Ishikawa (cell line): ENCODE data around the gene STX17.

Source experiments
- CEBPB ChIP-seq: IDR thresholded peaks from 2 replicates; pipeline ENCODE4 v1.6.1; 2012
- CREB1 ChIP-seq: IDR thresholded peaks from 2 replicates; pipeline ENCODE4 v1.6.1; 2012; ENCODE audit warnings: low read depth
- EGR1 ChIP-seq: IDR thresholded peaks from 2 replicates; pipeline ENCODE4 v1.6.1; 2012
- EP300 ChIP-seq: IDR thresholded peaks from 2 replicates; pipeline ENCODE4 v1.6.1; 2012; ENCODE audit warnings: borderline replicate concordance
- FOXM1 ChIP-seq: IDR thresholded peaks from 2 replicates; pipeline ENCODE4 v1.6.1; 2012; ENCODE audit warnings: low read depth, borderline replicate concordance
- NFIC ChIP-seq: IDR thresholded peaks from 2 replicates; pipeline ENCODE4 v1.6.1; 2012
- RAD21 ChIP-seq: IDR thresholded peaks from 2 replicates; pipeline ENCODE4 v1.6.1; 2012; ENCODE audit warnings: low read depth
- TAF1 ChIP-seq: IDR thresholded peaks from 2 replicates; pipeline ENCODE4 v1.6.1; 2012; ENCODE audit warnings: low read depth, mild to moderate bottlenecking
- TCF12 ChIP-seq: IDR thresholded peaks from 2 replicates; pipeline ENCODE4 v1.6.1; 2012; ENCODE audit warnings: low read depth
- TEAD4 ChIP-seq: IDR thresholded peaks from 2 replicates; pipeline ENCODE4 v1.6.1; 2012
- YY1 ChIP-seq: IDR thresholded peaks from 2 replicates; pipeline ENCODE4 v1.6.1; 2012; ENCODE audit warnings: low read depth
- ZBTB7A ChIP-seq: IDR thresholded peaks from 2 replicates; pipeline ENCODE4 v1.6.1; 2012; ENCODE audit warnings: low read depth
- TF ChIP-seq, protein P1 (sequence below): IDR thresholded peaks from 2 replicates; pipeline ENCODE4 v1.6.1; 2012
- TF ChIP-seq, protein P2 (sequence below): IDR thresholded peaks from 2 replicates; pipeline ENCODE4 v1.6.1; 2012
- TF ChIP-seq, protein P3 (sequence below): IDR thresholded peaks from 2 replicates; pipeline ENCODE4 v1.6.1; 2012; ENCODE audit warnings: low read depth, mild to moderate bottlenecking

Gene STX17

DNA sequence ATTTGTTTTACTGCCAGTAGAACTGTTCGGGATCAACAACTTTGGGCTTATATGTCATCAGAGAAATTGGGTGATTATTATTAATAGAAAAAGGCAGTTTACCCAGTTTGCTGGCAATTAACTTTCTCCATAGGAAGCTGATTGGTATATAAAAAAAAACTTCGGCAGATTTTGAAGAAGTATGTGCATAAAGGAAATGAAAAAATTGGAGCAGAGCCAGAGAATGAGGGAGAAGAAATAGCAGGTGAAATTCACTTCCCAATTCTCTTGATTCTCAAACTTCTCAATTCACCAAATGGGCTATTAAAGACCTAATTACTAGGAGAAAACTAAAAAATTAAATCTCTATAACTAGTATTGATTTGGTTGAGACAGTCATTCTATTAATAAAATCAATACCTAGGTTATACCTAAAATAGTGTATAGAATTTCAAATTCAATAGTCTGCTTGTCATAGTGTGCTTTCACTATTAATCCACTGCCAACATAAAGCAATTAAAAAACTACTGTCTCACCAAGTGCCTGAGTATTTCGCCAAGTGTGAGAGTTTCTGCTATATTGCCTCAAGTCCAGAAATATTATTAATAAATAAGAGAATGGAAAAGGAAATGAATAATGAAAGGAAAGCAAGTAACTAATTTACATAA is 47.5 kb downstream of the STX17 start:
- no peak for TF ChIP-seq NFIC
- TF ChIP-seq CEBPB: no peak
- TF ChIP-seq RAD21: no peak
- no peak for TF ChIP-seq EP300
- no peak for TF ChIP-seq CREB1
- no peak for TF ChIP-seq FOXM1
- no peak for TF ChIP-seq YY1
- TF ChIP-seq, protein P1, sequence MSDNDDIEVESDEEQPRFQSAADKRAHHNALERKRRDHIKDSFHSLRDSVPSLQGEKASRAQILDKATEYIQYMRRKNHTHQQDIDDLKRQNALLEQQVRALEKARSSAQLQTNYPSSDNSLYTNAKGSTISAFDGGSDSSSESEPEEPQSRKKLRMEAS: no peak
- no peak for TF ChIP-seq TAF1
- TF ChIP-seq ZBTB7A: no peak
- TF ChIP-seq, protein P2, sequence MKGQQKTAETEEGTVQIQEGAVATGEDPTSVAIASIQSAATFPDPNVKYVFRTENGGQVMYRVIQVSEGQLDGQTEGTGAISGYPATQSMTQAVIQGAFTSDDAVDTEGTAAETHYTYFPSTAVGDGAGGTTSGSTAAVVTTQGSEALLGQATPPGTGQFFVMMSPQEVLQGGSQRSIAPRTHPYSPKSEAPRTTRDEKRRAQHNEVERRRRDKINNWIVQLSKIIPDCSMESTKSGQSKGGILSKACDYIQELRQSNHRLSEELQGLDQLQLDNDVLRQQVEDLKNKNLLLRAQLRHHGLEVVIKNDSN: no peak
- no peak for TF ChIP-seq EGR1
- no peak for TF ChIP-seq TCF12
- TF ChIP-seq, protein P3, sequence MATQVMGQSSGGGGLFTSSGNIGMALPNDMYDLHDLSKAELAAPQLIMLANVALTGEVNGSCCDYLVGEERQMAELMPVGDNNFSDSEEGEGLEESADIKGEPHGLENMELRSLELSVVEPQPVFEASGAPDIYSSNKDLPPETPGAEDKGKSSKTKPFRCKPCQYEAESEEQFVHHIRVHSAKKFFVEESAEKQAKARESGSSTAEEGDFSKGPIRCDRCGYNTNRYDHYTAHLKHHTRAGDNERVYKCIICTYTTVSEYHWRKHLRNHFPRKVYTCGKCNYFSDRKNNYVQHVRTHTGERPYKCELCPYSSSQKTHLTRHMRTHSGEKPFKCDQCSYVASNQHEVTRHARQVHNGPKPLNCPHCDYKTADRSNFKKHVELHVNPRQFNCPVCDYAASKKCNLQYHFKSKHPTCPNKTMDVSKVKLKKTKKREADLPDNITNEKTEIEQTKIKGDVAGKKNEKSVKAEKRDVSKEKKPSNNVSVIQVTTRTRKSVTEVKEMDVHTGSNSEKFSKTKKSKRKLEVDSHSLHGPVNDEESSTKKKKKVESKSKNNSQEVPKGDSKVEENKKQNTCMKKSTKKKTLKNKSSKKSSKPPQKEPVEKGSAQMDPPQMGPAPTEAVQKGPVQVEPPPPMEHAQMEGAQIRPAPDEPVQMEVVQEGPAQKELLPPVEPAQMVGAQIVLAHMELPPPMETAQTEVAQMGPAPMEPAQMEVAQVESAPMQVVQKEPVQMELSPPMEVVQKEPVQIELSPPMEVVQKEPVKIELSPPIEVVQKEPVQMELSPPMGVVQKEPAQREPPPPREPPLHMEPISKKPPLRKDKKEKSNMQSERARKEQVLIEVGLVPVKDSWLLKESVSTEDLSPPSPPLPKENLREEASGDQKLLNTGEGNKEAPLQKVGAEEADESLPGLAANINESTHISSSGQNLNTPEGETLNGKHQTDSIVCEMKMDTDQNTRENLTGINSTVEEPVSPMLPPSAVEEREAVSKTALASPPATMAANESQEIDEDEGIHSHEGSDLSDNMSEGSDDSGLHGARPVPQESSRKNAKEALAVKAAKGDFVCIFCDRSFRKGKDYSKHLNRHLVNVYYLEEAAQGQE: no peak
- no peak for TF ChIP-seq TEAD4

DNA sequence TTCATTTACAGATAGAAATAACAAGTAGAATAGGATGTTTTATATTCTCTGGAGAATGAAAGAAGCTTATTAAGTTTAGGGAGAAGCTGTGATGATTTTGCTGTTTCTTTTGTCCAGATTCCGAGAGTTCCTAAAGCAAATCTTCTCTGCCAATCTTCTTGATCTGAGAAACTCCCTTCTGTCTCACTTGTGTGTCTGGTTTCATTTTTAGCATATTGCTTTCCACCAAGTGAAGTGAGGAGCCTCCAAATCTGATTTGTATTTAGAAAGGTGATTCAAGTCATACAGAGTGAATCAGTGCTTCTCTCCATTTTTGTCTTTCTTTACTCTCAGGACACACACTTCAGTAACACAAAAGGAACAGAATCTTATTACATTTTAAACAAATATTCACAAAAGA is 48.4 kb downstream of the STX17 start:
- TF ChIP-seq TEAD4: no peak

DNA sequence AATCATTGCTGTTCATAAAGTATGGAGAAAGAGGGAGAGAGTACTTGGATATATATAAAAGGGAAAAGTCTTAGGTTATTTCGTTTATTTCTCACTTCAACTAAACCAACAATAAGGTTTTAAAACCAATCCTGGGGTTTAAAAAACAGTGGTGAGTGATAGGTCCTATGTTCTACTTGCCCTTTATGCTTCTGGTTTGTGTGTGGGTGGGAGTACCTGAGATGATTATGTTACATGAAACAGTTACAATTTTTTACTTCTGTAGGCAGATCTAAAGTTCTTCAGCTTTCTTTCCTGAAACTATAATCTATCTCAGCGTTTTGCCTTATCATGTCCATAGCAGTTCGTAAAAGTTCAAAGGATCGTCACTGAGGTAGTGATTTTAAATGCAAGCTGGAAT is 49.2 kb downstream of the STX17 start:
- TF ChIP-seq NFIC: no peak
- no peak for TF ChIP-seq CREB1
- no peak for TF ChIP-seq RAD21
- TF ChIP-seq, protein P1: no peak
- no peak for TF ChIP-seq YY1
- no peak for TF ChIP-seq TAF1
- TF ChIP-seq TCF12: no peak
- no peak for TF ChIP-seq ZBTB7A
- TF ChIP-seq EP300: no peak
- TF ChIP-seq, protein P2: no peak
- TF ChIP-seq TEAD4: no peak
- no peak for TF ChIP-seq FOXM1

DNA sequence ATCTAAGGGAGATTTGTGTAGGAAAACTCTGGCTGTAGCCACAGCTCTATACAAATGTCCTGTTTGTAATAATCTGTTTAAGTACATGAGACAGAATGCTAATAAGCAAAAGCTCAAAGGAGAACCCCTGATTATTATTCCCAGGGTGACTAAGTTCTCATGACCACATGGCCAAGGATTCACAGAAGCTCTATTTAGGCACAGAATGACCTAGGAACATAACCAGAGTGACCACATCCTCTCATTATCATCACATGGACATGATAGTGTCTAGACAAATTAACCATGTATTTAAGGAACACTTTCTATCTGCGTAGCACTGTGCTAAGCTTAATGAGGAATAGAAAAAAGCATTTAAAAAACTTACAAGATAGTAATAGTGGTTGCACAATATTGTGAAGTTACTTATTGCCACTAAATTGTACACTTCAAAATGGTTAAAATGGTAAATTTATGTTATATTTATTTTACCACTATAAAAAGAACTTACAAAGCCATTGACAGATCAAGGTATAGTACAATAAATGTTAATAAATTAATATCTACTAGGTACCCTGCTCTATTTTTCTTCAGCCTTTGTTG is 56.3 kb downstream of the STX17 start:
- no peak for TF ChIP-seq CEBPB
- TF ChIP-seq, protein P1: no peak
- TF ChIP-seq, protein P3: no peak
- no peak for TF ChIP-seq RAD21
- no peak for TF ChIP-seq FOXM1
- no peak for TF ChIP-seq ZBTB7A
- TF ChIP-seq CREB1: no peak
- TF ChIP-seq TCF12: no peak
- no peak for TF ChIP-seq YY1
- no peak for TF ChIP-seq EGR1
- TF ChIP-seq NFIC: no peak
- TF ChIP-seq EP300: no peak
- no peak for TF ChIP-seq TAF1
- TF ChIP-seq, protein P2: no peak
- no peak for TF ChIP-seq TEAD4

DNA sequence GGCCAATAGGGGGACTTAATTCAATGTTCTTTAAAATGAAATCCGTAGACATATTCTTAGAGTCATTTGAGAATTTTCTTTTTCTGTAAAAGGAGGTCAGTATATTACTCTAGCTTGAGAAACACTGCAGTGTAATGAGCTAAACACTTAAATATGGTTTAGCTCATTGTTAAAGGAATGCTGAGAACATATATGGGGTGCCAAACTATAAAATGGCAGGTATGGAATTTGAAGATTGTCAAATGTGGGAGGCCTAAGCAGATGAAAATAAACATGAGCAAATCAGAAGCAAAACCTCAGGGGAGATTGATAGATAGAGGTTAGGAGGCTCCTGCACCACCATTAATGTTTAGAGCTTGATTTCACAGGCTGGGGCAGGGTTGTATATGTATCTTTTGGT is 57.9 kb downstream of the STX17 start:
- TF ChIP-seq NFIC (no peak), FOXM1 (no peak)
